Upper lobe of left lung (tissue), 4 donors: Measurements from ENCODE around the gene GLOD4.

Source experiments
- EP300 ChIP-seq, 4 donors: sonication (generic); formaldehyde crosslinking; IDR thresholded peaks; one replicate each; pipeline ENCODE4 v1.5.1; 2017; ENCODE audit warnings: antibody characterized with exemption in 4 of 4, control low read depth in 2 of 4
- POLR2A ChIP-seq, 4 donors: fragments of 450-650 bp; IDR thresholded peaks; one replicate each; pipeline ENCODE4 v1.5.1; 2016 to 2017; ENCODE audit warnings: antibody characterized with exemption in 4 of 4, mild to moderate bottlenecking in 2 of 4
- TF ChIP-seq, protein P1 (sequence below), 6 experiments: fragments of 450-650 bp in 4 of 6; fragments of 200-600 bp in 2 of 6; sonication (generic) in 2 of 6; IDR thresholded peaks; one replicate each; pipeline ENCODE4 v1.5.1; 2016 to 2019; ENCODE audit warnings: antibody characterized with exemption in 6 of 6

DNA sequence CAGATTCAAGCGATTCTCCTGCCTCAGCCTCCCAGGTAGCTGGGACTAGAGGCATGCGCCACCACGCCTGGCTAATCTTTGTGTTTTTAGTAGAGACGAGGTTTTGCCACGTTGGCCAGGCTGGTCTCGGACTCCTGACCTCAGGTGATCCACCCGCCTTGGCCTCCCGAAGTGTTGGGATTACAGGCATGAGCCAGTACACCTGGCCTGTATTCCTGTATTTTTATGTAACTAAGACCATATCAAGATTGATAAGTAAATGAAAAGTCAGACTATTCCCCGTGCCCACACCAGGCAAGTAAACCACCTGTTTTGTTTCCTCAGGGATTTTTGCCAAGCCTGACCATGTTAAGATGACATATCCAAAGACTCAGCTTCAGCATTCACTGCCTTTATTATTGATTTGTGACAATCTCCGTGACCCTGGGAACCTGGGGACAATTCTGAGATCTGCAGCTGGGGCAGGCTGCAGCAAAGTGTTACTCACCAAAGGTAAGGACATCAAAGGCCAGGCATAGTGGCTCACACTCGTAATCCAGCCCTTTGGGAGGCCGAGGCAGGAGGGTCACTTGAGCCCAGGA lies 5.7 kb upstream of the GLOD4 start:
- TF ChIP-seq, protein P1, sequence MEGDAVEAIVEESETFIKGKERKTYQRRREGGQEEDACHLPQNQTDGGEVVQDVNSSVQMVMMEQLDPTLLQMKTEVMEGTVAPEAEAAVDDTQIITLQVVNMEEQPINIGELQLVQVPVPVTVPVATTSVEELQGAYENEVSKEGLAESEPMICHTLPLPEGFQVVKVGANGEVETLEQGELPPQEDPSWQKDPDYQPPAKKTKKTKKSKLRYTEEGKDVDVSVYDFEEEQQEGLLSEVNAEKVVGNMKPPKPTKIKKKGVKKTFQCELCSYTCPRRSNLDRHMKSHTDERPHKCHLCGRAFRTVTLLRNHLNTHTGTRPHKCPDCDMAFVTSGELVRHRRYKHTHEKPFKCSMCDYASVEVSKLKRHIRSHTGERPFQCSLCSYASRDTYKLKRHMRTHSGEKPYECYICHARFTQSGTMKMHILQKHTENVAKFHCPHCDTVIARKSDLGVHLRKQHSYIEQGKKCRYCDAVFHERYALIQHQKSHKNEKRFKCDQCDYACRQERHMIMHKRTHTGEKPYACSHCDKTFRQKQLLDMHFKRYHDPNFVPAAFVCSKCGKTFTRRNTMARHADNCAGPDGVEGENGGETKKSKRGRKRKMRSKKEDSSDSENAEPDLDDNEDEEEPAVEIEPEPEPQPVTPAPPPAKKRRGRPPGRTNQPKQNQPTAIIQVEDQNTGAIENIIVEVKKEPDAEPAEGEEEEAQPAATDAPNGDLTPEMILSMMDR (IDR thresholded peaks at IDR 0.05) = no peak
- no peak for TF ChIP-seq EP300 (IDR thresholded peaks at IDR 0.05)
- TF ChIP-seq POLR2A (IDR thresholded peaks at IDR 0.05) = no peak
